Mucosa of descending colon (tissue), 3 donors: ENCODE measurements around the gene HNRNPLL. TPM values are rescaled to one million over a fixed set of nuclear protein-coding genes. Genes with fewer than 3 reads are reported as not detected.

ENCODE experiments used
- ATAC-seq: fragments of 200-7000 bp; cut with Tn5 transposase; one replicate; pipeline ENCODE4 v1.9.1; 2020; ENCODE audit warnings: mild to moderate bottlenecking, moderate library complexity
- DNase-seq, 3 donors: peaks; one replicate each; pipeline ENCODE4 v3.0.0-alpha.2; 2020
- H3K36me3 ChIP-seq: fragments of 200-600 bp; one replicate; pipeline ENCODE4 v1.8.0; 2021; ENCODE audit warnings: low read depth, mild to moderate bottlenecking
- H3K4me1 ChIP-seq: fragments of 200-600 bp; one replicate; pipeline ENCODE4 v1.8.0; 2021; ENCODE audit warnings: low read depth, mild to moderate bottlenecking
- H3K4me3 ChIP-seq: fragments of 200-600 bp; one replicate; pipeline ENCODE4 v1.8.0; 2021; ENCODE audit warnings: mild to moderate bottlenecking
- H3K9me3 ChIP-seq: fragments of 200-600 bp; one replicate; pipeline ENCODE4 v1.8.0; 2021; ENCODE audit warnings: mild to moderate bottlenecking
- intact Hi-C, 2 donors: fragments of 100-400 bp; cut with DNase I in 1 of 2; cut with micrococcal nuclease in 1 of 2; formaldehyde crosslinking; loops; one replicate each; pipeline versions ENCODE4 v1.11.0 to v1.11.1; 2022; cut with DNase I, micrococcal nuclease
- total RNA-seq, 3 donors: library from RNA; stranded (reverse); fragmentation: NEBNext Ultra II Directional in 2 of 3; extraction: Animal tissue kit (Norgen Biotek cat#: 25700) in 2 of 3; gene quantifications; one replicate each; pipeline versions ENCODE4 v1.2.1 to v1.2.4, GENCODE V29; 2021 to 2023
- TF ChIP-seq, protein P1 (sequence below): fragments of 200-600 bp; IDR thresholded peaks from one replicate; pipeline ENCODE4 v1.8.0; 2022; ENCODE audit warnings: antibody characterized with exemption, mild to moderate bottlenecking
- donor health status: DM: no; HTN: no; CAD: no; lungs with moderate emphysema.
- donor health status: DM: no; HTN: no; CAD: no.
- donor health status: DM: no; HTN: yes; CAD: no.

HNRNPLL gene
- total RNA-seq, 3 donors from 2014 or later = 45.5 to 68.2 (median 49.6) TPM

DNA sequence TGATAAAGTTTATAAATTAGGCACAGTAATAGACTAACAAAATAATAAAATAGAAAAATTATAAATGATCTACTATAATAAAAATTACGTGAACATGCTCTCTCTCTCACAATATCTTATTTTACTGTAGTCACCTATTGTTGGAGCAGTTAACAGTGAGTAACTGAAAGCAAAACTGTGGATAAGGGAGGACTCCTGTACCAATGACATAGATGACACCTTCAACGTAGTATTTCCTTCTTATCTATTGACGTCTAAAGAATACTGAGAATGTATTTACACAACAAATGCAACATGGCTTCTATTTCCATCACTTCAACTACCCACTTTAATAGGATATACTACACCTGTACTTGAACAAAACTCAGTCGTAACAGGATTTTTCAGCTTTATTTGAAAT is 31.5 kb downstream of the HNRNPLL start:
- Histone ChIP-seq H3K4me1 (no peaks in the 10 kb centered on the region), H3K9me3 (no peaks in the 10 kb centered on the region), H3K4me3 (no peak overlapping the region), H3K36me3 (peaks cover 9% of the 10 kb centered on the region)
- ATAC-seq = no peak
- TF ChIP-seq, protein P1, sequence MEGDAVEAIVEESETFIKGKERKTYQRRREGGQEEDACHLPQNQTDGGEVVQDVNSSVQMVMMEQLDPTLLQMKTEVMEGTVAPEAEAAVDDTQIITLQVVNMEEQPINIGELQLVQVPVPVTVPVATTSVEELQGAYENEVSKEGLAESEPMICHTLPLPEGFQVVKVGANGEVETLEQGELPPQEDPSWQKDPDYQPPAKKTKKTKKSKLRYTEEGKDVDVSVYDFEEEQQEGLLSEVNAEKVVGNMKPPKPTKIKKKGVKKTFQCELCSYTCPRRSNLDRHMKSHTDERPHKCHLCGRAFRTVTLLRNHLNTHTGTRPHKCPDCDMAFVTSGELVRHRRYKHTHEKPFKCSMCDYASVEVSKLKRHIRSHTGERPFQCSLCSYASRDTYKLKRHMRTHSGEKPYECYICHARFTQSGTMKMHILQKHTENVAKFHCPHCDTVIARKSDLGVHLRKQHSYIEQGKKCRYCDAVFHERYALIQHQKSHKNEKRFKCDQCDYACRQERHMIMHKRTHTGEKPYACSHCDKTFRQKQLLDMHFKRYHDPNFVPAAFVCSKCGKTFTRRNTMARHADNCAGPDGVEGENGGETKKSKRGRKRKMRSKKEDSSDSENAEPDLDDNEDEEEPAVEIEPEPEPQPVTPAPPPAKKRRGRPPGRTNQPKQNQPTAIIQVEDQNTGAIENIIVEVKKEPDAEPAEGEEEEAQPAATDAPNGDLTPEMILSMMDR = no peak
- intact Hi-C loops = no loop called here
- no peak for DNase-seq

DNA sequence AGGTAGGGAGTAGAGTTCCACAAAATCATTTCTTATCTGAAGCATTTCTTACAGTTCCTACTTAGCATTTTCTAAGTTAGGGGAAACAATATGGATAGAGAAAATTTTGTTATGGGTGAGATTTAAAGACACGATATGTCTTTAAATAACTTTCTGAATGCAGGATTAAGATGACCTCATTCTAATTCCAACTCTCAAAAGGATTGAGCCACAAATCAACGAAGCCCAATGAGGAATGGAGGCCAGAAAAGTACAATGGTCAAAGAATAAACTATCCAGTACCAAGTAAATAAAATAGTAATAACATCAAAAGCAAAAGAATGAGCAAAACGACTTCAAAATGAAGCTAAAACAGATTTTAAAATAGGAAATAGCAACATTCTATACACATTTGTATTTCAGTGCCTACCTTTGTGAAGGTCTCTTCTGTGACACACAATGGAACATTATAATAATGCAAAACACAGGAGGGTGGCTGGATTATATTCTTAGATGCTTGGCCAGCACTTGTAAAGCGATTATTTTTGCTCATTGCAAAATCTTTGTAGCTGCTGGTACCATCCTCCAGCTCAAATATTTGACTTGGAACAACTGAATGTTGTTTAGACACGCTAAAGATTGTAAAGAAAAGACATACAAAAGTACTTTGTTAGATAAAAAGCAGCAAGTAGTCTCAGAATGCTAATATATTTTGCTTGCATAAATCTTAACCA is 33.8 kb downstream of the HNRNPLL start:
- DNase-seq (no peak), ATAC-seq (no peak)
- no peaks in the 10 kb centered on the region for H3K4me1 ChIP-seq
- TF ChIP-seq, protein P1 = no peak
- peaks cover 9% of the 10 kb centered on the region for H3K36me3 ChIP-seq
- H3K9me3 ChIP-seq = no peaks in the 10 kb centered on the region
- H3K4me3 ChIP-seq = no peak overlapping the region
- intact Hi-C loops = no loop called here

DNA sequence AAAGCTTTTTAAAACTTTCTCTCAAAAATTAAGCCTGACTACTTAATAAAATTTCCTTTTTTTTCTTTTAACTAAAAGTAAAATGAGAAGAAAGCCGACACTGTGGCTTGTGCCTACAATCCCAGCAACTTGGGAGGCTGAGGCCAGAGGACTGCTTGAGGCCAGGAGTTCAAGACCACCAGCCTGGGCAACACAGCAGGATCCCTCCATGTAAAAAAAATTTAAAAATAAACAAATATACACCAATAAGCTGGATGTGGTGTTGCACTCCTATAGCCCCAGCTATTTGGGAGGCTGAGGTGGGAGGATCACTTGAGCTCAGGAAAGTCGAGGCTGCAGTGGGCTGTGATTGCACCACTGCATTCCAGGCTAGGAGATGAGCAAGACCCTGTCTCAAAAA is 37.4 kb downstream of the HNRNPLL start:
- intact Hi-C loops = no loop called here
- Histone ChIP-seq H3K4me3 (no peak overlapping the region), H3K9me3 (no peaks in the 10 kb centered on the region), H3K36me3 (peaks cover 4% of the 10 kb centered on the region), H3K4me1 (no peaks in the 10 kb centered on the region)
- no peak for ATAC-seq
- TF ChIP-seq, protein P1 = no peak
- no peak for DNase-seq

DNA sequence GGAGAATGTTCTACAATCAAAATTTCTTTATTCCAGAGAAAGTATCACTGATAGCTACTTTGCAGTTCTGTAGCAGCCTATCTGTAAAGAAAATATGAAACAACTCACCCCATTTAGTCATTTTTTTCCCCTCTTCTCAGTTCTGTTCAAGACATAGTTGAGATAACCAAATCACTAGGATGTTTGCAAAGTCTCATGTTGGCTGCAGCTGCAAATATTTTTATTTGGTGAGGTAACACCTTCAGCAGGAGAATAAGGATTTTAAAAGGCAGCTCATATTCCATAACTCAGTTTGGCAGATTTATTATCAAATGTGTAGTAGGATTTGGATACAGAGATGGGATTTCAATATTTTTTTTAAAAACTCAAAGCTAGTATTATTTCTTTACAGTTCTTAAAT is 41.0 kb downstream of the HNRNPLL start:
- no peaks in the 10 kb centered on the region for H3K4me1 ChIP-seq
- intact Hi-C loops = no loop called here
- DNase-seq (no peak), ATAC-seq (no peak)
- no peak overlapping the region for H3K4me3 ChIP-seq
- H3K36me3 ChIP-seq = no peaks in the 10 kb centered on the region
- TF ChIP-seq, protein P1 = no peak
- H3K9me3 ChIP-seq = no peaks in the 10 kb centered on the region

DNA sequence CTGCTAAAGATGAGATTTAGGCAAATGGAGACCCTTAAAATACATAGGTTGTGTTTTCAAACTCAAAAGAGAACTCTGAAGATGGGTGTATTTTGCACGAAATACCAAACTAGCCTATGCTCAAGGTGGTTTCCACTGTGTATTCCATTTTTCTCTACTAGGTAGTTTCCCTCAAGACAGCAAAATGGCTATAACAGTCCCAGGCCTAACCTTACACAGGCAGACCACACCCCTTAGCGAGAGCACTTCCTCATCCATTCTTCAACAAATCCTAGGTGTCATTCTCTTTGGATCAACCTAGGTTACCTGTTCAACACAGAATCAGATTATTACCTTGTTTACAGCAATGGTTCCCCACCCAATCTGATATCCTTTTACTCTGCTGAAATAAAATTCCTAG is 42.6 kb downstream of the HNRNPLL start:
- TF ChIP-seq, protein P1 = no peak
- DNase-seq (peak in 1 of 3 donors; percentile 60), ATAC-seq (peak; percentile 92)
- H3K4me1 ChIP-seq = no peaks in the 10 kb centered on the region
- intact Hi-C loops = no loop called here
- no peaks in the 10 kb centered on the region for H3K36me3 ChIP-seq
- no peak overlapping the region for H3K4me3 ChIP-seq
- no peaks in the 10 kb centered on the region for H3K9me3 ChIP-seq
